ENCODE data around the gene SLC9A1. TPM values are rescaled to one million over a fixed set of nuclear protein-coding genes. Genes with fewer than 3 reads are reported as not detected.
A peak's percentile ranks its signal among the peaks of the same experiment; 100 is the strongest.

Gene SLC9A1
- polyA plus RNA-seq, 1 of the 3 experiments (the other 2 are of a cell fraction), result 11.4 TPM

DNA sequence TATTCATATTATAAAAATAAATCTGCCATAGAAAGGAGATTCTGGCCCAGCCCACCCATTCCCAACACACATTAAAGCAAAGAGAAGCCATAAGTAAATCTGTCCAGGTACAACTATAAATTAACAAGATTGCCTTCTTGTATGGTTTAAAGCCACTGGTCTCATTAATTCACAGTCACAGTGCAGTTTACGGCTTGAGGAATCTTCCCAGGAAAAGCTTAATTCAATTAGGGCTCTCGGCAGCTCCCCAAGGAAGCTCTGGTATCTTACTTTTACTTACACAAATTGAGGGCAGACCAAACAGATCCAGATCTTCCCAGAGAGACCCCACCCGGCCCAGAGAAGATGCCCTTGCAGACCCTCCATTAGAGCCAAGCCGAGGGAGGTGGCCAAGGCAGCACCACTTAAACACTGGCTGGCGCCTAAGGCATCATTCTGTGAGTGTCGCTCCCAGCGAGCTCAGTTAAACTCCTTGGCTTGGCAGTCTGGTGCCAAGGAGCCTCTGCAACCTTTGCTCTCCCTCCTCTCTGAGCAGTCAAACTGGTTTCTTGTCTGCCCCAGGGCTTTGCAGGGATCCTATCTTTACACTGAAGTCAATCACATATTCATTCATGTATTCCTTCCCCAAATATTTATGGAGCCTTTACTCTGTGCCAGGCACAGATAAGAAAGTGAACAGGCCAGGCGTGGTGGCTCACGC is 10.7 kb downstream of the SLC9A1 start:
- 78% methylated on average over 9 of the region's 9 CpGs for WGBS (ENCODE audit: low lambda C conversion rate)
- H3K9me3 ChIP-seq, result no peaks in the 10 kb centered on the region
- ChIA-PET POLR2A (interaction anchor here (1.2 kb wide), 1 partner anchor 10 kb away, joined by 9 read pairs; the partner anchor contains the start of gene SLC9A1), CTCF (interaction anchor here (1.1 to 5.3 kb wide), 7 partner anchors 9 to 156 kb away, joined by 3 to 22 read pairs (median 5); no protein-coding TSS in a partner anchor)
- H3K27me3 ChIP-seq (ENCODE audit: insufficient read depth), result no peaks in the 10 kb centered on the region
- peaks cover 35 to 45% of the 10 kb centered on the region in 2 experiments; a peak in 3 of 4 replicates for H3K4me1 ChIP-seq (ENCODE audit: control insufficient read depth in 1 of 2, insufficient read depth in 2 of 2, low read depth in 1 of 2, low read length in 1 of 2)
- no peak overlapping the region for H3K4me3 ChIP-seq (ENCODE audit: low read depth in 2 of 2, low read length in 1 of 2)
- TF ChIP-seq, protein P1, sequence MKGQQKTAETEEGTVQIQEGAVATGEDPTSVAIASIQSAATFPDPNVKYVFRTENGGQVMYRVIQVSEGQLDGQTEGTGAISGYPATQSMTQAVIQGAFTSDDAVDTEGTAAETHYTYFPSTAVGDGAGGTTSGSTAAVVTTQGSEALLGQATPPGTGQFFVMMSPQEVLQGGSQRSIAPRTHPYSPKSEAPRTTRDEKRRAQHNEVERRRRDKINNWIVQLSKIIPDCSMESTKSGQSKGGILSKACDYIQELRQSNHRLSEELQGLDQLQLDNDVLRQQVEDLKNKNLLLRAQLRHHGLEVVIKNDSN (IDR thresholded peaks at IDR 0.05; ENCODE audit: borderline replicate concordance, low read depth), result no peak
- TF ChIP-seq GABPA (IDR thresholded peaks at IDR 0.05; ENCODE audit: low read depth), result no peak
- TF ChIP-seq FOSL2 (IDR thresholded peaks at IDR 0.05; ENCODE audit: borderline replicate concordance, low read depth), result no peak
- TF ChIP-seq, protein P2, sequence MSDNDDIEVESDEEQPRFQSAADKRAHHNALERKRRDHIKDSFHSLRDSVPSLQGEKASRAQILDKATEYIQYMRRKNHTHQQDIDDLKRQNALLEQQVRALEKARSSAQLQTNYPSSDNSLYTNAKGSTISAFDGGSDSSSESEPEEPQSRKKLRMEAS (IDR thresholded peaks at IDR 0.05; ENCODE audit: low read depth), result no peak
- no peak for TF ChIP-seq TCF12 (IDR thresholded peaks at IDR 0.05)
- TF ChIP-seq TEAD4 (IDR thresholded peaks at IDR 0.05; ENCODE audit: borderline replicate concordance, insufficient read depth), result no peak
- TF ChIP-seq SIN3A (IDR thresholded peaks at IDR 0.05; ENCODE audit: borderline replicate concordance, low read depth, low read length), result no peak
- H3K9ac ChIP-seq, result no peak overlapping the region
- 0 out of 2 replicates have a peak, but pooled peaks cover 2% of the 10 kb centered on the region for H4K20me1 ChIP-seq (ENCODE audit: insufficient read depth)
- no peak overlapping the region; the same call in 1 of the 2 replicates for H3K4me2 ChIP-seq
- no peak overlapping the region for H2AFZ ChIP-seq (ENCODE audit: low read depth)
- DNase-seq, result no peak
- no peaks in the 10 kb centered on the region for H3K9me2 ChIP-seq
- peaks cover 85% of the 10 kb centered on the region for H3K79me2 ChIP-seq (ENCODE audit: insufficient read depth)
- peak overlapping the region; percentile 56 to 91 for H3K27ac ChIP-seq (ENCODE audit: low read depth in 2 of 2, low read length in 1 of 2)
- H3F3A ChIP-seq (replicated peaks; ENCODE audit: insufficient read depth), result peaks cover 28% of the 10 kb centered on the region
- no peaks in the 10 kb centered on the region for H3K36me3 ChIP-seq (replicated peaks in 1 of 2; ENCODE audit: control insufficient read depth in 1 of 2, insufficient read depth in 2 of 2, low read length in 1 of 2)

DNA sequence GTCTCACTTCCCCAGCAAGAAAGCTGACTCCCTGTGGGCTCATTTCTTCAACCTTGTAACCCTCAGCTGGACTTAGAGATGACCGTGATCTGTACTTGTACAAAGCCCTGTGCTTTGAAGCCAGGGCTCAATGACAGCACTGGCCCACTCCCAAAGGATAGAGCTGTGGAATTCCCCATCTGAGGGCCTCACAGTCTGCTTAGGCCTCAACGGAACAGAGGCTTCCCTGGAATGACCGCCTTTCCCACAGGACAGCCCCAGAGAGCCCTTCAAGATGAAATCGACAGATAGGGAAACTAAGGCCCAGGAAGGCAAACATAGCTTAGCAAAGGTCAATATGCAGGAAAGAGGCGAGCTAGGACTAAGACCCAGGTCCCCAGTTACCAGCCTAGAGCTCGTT is 11.5 kb downstream of the SLC9A1 start:
- CTCF ChIA-PET, result interaction anchor here (0.6 to 5.3 kb wide), 10 partner anchors 9 to 465 kb away, joined by 3 to 22 read pairs (median 4); no protein-coding TSS in a partner anchor
- no peak overlapping the region for H3K27ac ChIP-seq (ENCODE audit: low read depth in 2 of 2, low read length in 1 of 2)
- no peak overlapping the region for H3K4me3 ChIP-seq (ENCODE audit: low read depth in 2 of 2, low read length in 1 of 2)
- H3K4me2 ChIP-seq, result no peak overlapping the region
- no peaks in the 10 kb centered on the region for H3K27me3 ChIP-seq (ENCODE audit: insufficient read depth)
- H3K9ac ChIP-seq, result no peak overlapping the region
- H3K9me2 ChIP-seq, result no peaks in the 10 kb centered on the region
- no peak for DNase-seq
- H3K36me3 ChIP-seq (replicated peaks in 1 of 2; ENCODE audit: control insufficient read depth in 1 of 2, insufficient read depth in 2 of 2, low read length in 1 of 2), result no peaks in the 10 kb centered on the region
- TF ChIP-seq JUND (IDR thresholded peaks at IDR 0.05) (no peak), YY1 (IDR thresholded peaks at IDR 0.05; ENCODE audit: low read depth) (no peak), EZH2phosphoT487 (IDR thresholded peaks at IDR 0.05; ENCODE audit: borderline replicate concordance, low read depth) (no peak), RXRA (IDR thresholded peaks at IDR 0.05; ENCODE audit: borderline replicate concordance, low read depth) (no peak)
- TF ChIP-seq, protein P3, sequence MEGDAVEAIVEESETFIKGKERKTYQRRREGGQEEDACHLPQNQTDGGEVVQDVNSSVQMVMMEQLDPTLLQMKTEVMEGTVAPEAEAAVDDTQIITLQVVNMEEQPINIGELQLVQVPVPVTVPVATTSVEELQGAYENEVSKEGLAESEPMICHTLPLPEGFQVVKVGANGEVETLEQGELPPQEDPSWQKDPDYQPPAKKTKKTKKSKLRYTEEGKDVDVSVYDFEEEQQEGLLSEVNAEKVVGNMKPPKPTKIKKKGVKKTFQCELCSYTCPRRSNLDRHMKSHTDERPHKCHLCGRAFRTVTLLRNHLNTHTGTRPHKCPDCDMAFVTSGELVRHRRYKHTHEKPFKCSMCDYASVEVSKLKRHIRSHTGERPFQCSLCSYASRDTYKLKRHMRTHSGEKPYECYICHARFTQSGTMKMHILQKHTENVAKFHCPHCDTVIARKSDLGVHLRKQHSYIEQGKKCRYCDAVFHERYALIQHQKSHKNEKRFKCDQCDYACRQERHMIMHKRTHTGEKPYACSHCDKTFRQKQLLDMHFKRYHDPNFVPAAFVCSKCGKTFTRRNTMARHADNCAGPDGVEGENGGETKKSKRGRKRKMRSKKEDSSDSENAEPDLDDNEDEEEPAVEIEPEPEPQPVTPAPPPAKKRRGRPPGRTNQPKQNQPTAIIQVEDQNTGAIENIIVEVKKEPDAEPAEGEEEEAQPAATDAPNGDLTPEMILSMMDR (IDR thresholded peaks at IDR 0.05), result no peak
- peaks cover 36 to 44% of the 10 kb centered on the region in 2 experiments; a peak in 2 of 4 replicates for H3K4me1 ChIP-seq (ENCODE audit: control insufficient read depth in 1 of 2, insufficient read depth in 2 of 2, low read depth in 1 of 2, low read length in 1 of 2)
- POLR2A ChIA-PET, result interaction anchor here (1.2 kb wide), 1 partner anchor 11 kb away, joined by 9 read pairs; the partner anchor contains the start of gene SLC9A1
- 0 out of 2 replicates have a peak, but pooled peaks cover 5% of the 10 kb centered on the region for H4K20me1 ChIP-seq (ENCODE audit: insufficient read depth)
- H2AFZ ChIP-seq (ENCODE audit: low read depth), result no peak overlapping the region
- WGBS (ENCODE audit: low lambda C conversion rate), result 77% methylated on average over 6 of the region's 6 CpGs
- H3K79me2 ChIP-seq (ENCODE audit: insufficient read depth), result peaks cover 78% of the 10 kb centered on the region
- H3K9me3 ChIP-seq, result no peaks in the 10 kb centered on the region
- H3F3A ChIP-seq (replicated peaks; ENCODE audit: insufficient read depth), result peaks cover 28% of the 10 kb centered on the region
